Measurements from ENCODE around the gene FXR1.

- TF ChIP-seq, protein P1, sequence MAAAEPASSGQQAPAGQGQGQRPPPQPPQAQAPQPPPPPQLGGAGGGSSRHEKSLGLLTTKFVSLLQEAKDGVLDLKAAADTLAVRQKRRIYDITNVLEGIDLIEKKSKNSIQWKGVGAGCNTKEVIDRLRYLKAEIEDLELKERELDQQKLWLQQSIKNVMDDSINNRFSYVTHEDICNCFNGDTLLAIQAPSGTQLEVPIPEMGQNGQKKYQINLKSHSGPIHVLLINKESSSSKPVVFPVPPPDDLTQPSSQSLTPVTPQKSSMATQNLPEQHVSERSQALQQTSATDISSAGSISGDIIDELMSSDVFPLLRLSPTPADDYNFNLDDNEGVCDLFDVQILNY (CRISPR knock-in tag; IDR thresholded peaks at IDR 0.05), result no peak
- TF ChIP-seq CTCF (IDR thresholded peaks at IDR 0.05) (no peak), ZSCAN18 (CRISPR knock-in tag; IDR thresholded peaks at IDR 0.05) (no peak), JUN (CRISPR knock-in tag; IDR thresholded peaks at IDR 0.05) (no peak), KAT7 (CRISPR knock-in tag; IDR thresholded peaks at IDR 0.05; ENCODE audit: borderline replicate concordance) (no peak), SP1 (CRISPR knock-in tag; conservative IDR thresholded peaks at IDR 0.05) (no peak), TEAD4 (CRISPR knock-in tag; IDR thresholded peaks at IDR 0.05) (no peak), ZNF671 (CRISPR knock-in tag; IDR thresholded peaks at IDR 0.05) (no peak), USF2 (CRISPR knock-in tag; IDR thresholded peaks at IDR 0.05) (no peak), FOXJ3 (CRISPR knock-in tag; IDR thresholded peaks at IDR 0.05; ENCODE audit: borderline replicate concordance) (no peak), ZNF263 (CRISPR knock-in tag; IDR thresholded peaks at IDR 0.05; ENCODE audit: low read depth) (no peak)
- TF ChIP-seq, protein P2, sequence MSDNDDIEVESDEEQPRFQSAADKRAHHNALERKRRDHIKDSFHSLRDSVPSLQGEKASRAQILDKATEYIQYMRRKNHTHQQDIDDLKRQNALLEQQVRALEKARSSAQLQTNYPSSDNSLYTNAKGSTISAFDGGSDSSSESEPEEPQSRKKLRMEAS (CRISPR knock-in tag; IDR thresholded peaks at IDR 0.05), result no peak
- TF ChIP-seq, protein P3, sequence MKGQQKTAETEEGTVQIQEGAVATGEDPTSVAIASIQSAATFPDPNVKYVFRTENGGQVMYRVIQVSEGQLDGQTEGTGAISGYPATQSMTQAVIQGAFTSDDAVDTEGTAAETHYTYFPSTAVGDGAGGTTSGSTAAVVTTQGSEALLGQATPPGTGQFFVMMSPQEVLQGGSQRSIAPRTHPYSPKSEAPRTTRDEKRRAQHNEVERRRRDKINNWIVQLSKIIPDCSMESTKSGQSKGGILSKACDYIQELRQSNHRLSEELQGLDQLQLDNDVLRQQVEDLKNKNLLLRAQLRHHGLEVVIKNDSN (CRISPR knock-in tag; IDR thresholded peaks at IDR 0.05), result no peak
- TF ChIP-seq, protein P4, sequence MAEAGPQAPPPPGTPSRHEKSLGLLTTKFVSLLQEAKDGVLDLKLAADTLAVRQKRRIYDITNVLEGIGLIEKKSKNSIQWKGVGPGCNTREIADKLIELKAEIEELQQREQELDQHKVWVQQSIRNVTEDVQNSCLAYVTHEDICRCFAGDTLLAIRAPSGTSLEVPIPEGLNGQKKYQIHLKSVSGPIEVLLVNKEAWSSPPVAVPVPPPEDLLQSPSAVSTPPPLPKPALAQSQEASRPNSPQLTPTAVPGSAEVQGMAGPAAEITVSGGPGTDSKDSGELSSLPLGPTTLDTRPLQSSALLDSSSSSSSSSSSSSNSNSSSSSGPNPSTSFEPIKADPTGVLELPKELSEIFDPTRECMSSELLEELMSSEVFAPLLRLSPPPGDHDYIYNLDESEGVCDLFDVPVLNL (CRISPR knock-in tag; IDR thresholded peaks at IDR 0.05; ENCODE audit: borderline replicate concordance, low read depth), result no peak
Measured at GRCh38 chr3:180970931-180971330, 58.5 kb downstream of the FXR1 start.
